ENCODE measurements around the gene PRELID3B. TPM values are rescaled to one million over a fixed set of nuclear protein-coding genes. Genes with fewer than 3 reads are reported as not detected.
A peak's percentile ranks its signal among the peaks of the same experiment; 100 is the strongest.

PRELID3B gene
- total RNA-seq, 2 experiments from 2014 or later, result 55.8 to 59.1 TPM

- ChIA-PET POLR2A (interaction anchor here (1.5 kb wide), 1 partner anchor 123 kb away, joined by 3 read pairs; no protein-coding TSS in a partner anchor), CTCF (no interaction called here)
- DNase-seq, result no peak
- Mint-ChIP-seq H3K4me3 (no peak overlapping the region), H3K27ac (no peak overlapping the region), H3K9me3 (no peaks in the 10 kb centered on the region), H3K36me3 (ENCODE audit: low read depth) (peaks cover 47% of the 10 kb centered on the region), H3K4me1 (ENCODE audit: low read depth) (peaks cover 18% of the 10 kb centered on the region), H3K27me3 (no peaks in the 10 kb centered on the region)
- Histone ChIP-seq H3K27ac (ENCODE audit: low read depth in 1 of 2, low read length in 2 of 2) (no peak overlapping the region), H3K27me3 (ENCODE audit: control insufficient read depth in 1 of 2, insufficient read depth in 2 of 2, low read length in 2 of 2) (no peaks in the 10 kb centered on the region), H3K9me3 (ENCODE audit: control insufficient read depth in 1 of 2, insufficient read depth in 1 of 2, low read length in 2 of 2) (no peaks in the 10 kb centered on the region), H3K36me3 (ENCODE audit: insufficient read depth, low read length) (peaks cover 34% of the 10 kb centered on the region), H3K4me3 (ENCODE audit: low read length) (no peak overlapping the region), H3K4me1 (ENCODE audit: insufficient read depth, low read length) (peaks cover 3% of the 10 kb centered on the region)
- intact Hi-C loops (cut with DNase I, micrococcal nuclease), result no loop called here
- ATAC-seq (ENCODE audit: poor library complexity), result no peak
- no peak for TF ChIP-seq CTCF (IDR thresholded peaks at IDR 0.05)
These were observed 43.9 kb downstream of the PRELID3B start for GRCh38 chr20:58998656-58999055.

- peaks cover 61% of the 10 kb centered on the region for H3K36me3 Mint-ChIP-seq (ENCODE audit: low read depth)
- CTCF ChIA-PET, result no interaction called here
- H3K27me3 ChIP-seq (ENCODE audit: control insufficient read depth in 1 of 2, insufficient read depth in 2 of 2, low read length in 2 of 2), result no peaks in the 10 kb centered on the region
- DNase-seq (no peak), ATAC-seq (ENCODE audit: poor library complexity) (no peak)
- H3K27me3 Mint-ChIP-seq, result no peaks in the 10 kb centered on the region
- POLR2A ChIA-PET, result interaction anchor here (1.4 to 1.5 kb wide), 2 partner anchors 8 to 124 kb away, joined by 3 to 4 read pairs; no protein-coding TSS in a partner anchor
- no peak overlapping the region for H3K27ac ChIP-seq (ENCODE audit: low read depth in 1 of 2, low read length in 2 of 2)
- no peak for TF ChIP-seq CTCF (IDR thresholded peaks at IDR 0.05)
- H3K4me3 ChIP-seq (ENCODE audit: low read length), result no peak overlapping the region
- H3K27ac Mint-ChIP-seq, result no peak overlapping the region
- H3K4me1 Mint-ChIP-seq (ENCODE audit: low read depth), result peaks cover 7% of the 10 kb centered on the region
- no peak overlapping the region for H3K4me3 Mint-ChIP-seq
- H3K36me3 ChIP-seq (ENCODE audit: insufficient read depth, low read length), result peaks cover 47% of the 10 kb centered on the region
- no peaks in the 10 kb centered on the region for H3K9me3 ChIP-seq (ENCODE audit: control insufficient read depth in 1 of 2, insufficient read depth in 1 of 2, low read length in 2 of 2)
- intact Hi-C loops (cut with DNase I, micrococcal nuclease), result no loop called here
- no peaks in the 10 kb centered on the region for H3K9me3 Mint-ChIP-seq
- no peaks in the 10 kb centered on the region for H3K4me1 ChIP-seq (ENCODE audit: insufficient read depth, low read length)
These were observed 45.3 kb downstream of the PRELID3B start for GRCh38 chr20:58997141-58997770.

GRCh38 chr20:58996226-58996611 lies 46.4 kb downstream of the PRELID3B start:
- ChIA-PET POLR2A (interaction anchor here (1.4 kb wide), 1 partner anchor 9 kb away, joined by 4 read pairs; no protein-coding TSS in a partner anchor), CTCF (no interaction called here)
- no peak for TF ChIP-seq CTCF (IDR thresholded peaks at IDR 0.05)
- H3K9me3 ChIP-seq (ENCODE audit: control insufficient read depth in 1 of 2, insufficient read depth in 1 of 2, low read length in 2 of 2), result no peaks in the 10 kb centered on the region
- intact Hi-C loops (cut with DNase I, micrococcal nuclease), result no loop called here
- Mint-ChIP-seq H3K27ac (peak overlapping the region; percentile 47), H3K9me3 (no peaks in the 10 kb centered on the region), H3K4me1 (ENCODE audit: low read depth) (peaks cover 7% of the 10 kb centered on the region), H3K36me3 (ENCODE audit: low read depth) (peaks cover 67% of the 10 kb centered on the region), H3K27me3 (no peaks in the 10 kb centered on the region), H3K4me3 (no peak overlapping the region)
- no peak for ATAC-seq (ENCODE audit: poor library complexity)
- peaks cover 57% of the 10 kb centered on the region for H3K36me3 ChIP-seq (ENCODE audit: insufficient read depth, low read length)
- DNase-seq, result no peak
- H3K27me3 ChIP-seq (ENCODE audit: control insufficient read depth in 1 of 2, insufficient read depth in 2 of 2, low read length in 2 of 2), result no peaks in the 10 kb centered on the region
- H3K4me1 ChIP-seq (ENCODE audit: insufficient read depth, low read length), result no peaks in the 10 kb centered on the region
- no peak overlapping the region for H3K4me3 ChIP-seq (ENCODE audit: low read length)
- no peak overlapping the region for H3K27ac ChIP-seq (ENCODE audit: low read depth in 1 of 2, low read length in 2 of 2)

All from CD4-positive, alpha-beta T cell (primary cell).